ENCODE data around the gene MCEMP1.

GRCh38 chr19:7698583-7698982 lies 21.7 kb downstream of the MCEMP1 start:
- TF ChIP-seq, protein P1, sequence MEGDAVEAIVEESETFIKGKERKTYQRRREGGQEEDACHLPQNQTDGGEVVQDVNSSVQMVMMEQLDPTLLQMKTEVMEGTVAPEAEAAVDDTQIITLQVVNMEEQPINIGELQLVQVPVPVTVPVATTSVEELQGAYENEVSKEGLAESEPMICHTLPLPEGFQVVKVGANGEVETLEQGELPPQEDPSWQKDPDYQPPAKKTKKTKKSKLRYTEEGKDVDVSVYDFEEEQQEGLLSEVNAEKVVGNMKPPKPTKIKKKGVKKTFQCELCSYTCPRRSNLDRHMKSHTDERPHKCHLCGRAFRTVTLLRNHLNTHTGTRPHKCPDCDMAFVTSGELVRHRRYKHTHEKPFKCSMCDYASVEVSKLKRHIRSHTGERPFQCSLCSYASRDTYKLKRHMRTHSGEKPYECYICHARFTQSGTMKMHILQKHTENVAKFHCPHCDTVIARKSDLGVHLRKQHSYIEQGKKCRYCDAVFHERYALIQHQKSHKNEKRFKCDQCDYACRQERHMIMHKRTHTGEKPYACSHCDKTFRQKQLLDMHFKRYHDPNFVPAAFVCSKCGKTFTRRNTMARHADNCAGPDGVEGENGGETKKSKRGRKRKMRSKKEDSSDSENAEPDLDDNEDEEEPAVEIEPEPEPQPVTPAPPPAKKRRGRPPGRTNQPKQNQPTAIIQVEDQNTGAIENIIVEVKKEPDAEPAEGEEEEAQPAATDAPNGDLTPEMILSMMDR (IDR thresholded peaks at IDR 0.05; ENCODE audit: low read depth, low read length), result no peak
- no peak for TF ChIP-seq POLR2A (IDR thresholded peaks at IDR 0.05; ENCODE audit: extremely low read depth, insufficient read length)
- TF ChIP-seq, protein P2, sequence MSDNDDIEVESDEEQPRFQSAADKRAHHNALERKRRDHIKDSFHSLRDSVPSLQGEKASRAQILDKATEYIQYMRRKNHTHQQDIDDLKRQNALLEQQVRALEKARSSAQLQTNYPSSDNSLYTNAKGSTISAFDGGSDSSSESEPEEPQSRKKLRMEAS (IDR thresholded peaks at IDR 0.05; ENCODE audit: low read depth, low read length), result no peak

Data from NB4 (cell line).